RPMI7951 (cell line): Measurements from ENCODE around the gene STAC3. TPM values are rescaled to one million over a fixed set of nuclear protein-coding genes. Genes with fewer than 3 reads are reported as not detected.

ENCODE experiments used
- DNase-seq: peaks from one replicate; pipeline ENCODE4 v3.0.0-alpha.2; 2012; ENCODE audit warnings: low read depth
- total RNA-seq: library from RNA; depleted of rRNA; stranded (reverse); fragments of >200 nt; shearing (Covaris generic); gene quantifications from 2 replicates; pipeline ENCODE4 v1.2.3, GENCODE V29; 2014

Gene STAC3
- total RNA-seq, 1 experiment from 2014 or later = 0.84 TPM

- DNase-seq = no peak
Observed at GRCh38 chr12:57223191-57224165, 27.5 kb downstream of the STAC3 start.

DNA sequence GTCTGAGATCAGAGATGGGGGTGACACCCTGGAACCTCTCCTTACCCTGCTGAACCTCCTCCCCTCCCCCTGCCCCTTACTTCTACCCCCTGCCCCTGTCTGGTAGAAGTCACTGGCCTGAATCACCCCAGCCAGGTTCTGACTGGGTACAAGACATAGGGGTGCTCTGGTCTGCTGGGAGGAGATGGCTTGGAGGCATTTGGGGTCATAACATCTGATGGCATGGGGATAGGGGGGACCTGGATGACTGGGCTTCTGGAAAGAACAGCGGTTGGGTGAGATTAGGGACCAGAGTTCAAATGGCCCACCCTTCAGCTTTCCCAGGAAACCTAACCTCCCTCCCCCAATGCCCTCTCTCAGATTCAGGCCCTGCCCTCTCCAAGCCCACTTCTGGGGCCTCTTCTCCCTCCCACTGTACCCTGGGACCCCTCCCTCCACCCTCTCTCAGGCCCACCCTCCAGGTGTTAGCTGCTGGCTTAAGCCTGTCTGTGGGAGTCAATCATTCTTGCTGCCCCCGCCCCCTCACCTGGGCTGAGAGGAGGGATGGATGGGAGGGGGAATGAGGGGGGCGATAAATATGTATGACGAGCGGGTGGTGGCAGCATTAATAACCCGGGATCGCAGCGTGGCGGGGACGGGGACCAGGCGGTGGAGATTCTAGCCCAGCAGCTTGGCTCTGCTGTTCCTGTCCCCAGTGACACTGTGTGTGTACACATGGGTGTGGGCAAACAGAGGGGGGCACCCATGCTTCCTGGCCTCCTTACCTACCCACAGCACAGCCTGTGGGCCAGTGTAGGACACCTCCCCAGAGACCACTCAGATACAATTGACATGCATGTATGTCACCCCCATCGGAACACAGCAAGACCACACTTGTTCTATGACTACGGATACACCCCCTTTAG is 28.4 kb downstream of the STAC3 start:
- DNase-seq = no peak

GRCh38 chr12:57221169-57221917 is 29.6 kb downstream of the STAC3 start:
- DNase-seq = no peak

GRCh38 chr12:57220770-57221168 is 30.2 kb downstream of the STAC3 start:
- no peak for DNase-seq

- DNase-seq = no peak
Observed at GRCh38 chr12:57219993-57220754, 30.8 kb downstream of the STAC3 start.

DNA sequence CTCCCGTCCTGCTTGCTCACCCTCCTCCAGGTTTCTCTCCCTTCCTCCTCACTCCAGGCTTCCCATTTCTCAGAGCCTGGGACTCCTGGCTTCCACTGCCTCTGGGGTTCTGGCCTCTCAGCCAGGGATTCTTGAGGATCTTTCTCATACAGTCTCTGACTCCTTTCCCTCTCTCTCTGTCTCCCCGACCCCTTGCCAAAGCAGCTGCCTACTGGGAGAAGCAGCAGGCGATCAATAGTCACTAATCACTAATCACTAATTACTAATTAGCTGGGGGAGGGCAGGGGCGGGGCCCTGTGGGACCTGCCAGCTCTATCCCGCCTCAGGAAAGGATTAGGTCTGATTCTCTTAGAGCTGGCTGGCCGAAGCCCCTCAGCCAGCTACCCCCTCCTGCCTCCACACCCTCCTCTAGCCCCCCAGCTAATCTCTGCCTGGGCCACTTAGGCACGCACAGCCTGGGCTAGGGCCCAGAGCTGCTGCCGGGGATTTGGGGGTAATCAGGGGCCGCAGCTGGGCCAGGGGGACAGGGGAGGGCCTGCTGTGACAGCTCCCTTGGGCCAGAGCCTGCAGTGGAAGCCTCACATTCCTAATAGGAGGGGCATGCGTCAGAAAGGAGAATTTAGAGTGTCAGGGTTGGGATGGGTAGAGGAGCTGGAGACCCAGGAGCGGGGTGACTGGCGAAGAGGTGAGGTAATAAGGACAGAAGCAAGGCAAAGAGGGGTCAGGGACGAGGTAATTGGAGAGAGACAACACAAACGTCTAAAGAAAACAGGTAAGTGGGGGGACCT is 31.6 kb downstream of the STAC3 start:
- DNase-seq = no peak

DNA sequence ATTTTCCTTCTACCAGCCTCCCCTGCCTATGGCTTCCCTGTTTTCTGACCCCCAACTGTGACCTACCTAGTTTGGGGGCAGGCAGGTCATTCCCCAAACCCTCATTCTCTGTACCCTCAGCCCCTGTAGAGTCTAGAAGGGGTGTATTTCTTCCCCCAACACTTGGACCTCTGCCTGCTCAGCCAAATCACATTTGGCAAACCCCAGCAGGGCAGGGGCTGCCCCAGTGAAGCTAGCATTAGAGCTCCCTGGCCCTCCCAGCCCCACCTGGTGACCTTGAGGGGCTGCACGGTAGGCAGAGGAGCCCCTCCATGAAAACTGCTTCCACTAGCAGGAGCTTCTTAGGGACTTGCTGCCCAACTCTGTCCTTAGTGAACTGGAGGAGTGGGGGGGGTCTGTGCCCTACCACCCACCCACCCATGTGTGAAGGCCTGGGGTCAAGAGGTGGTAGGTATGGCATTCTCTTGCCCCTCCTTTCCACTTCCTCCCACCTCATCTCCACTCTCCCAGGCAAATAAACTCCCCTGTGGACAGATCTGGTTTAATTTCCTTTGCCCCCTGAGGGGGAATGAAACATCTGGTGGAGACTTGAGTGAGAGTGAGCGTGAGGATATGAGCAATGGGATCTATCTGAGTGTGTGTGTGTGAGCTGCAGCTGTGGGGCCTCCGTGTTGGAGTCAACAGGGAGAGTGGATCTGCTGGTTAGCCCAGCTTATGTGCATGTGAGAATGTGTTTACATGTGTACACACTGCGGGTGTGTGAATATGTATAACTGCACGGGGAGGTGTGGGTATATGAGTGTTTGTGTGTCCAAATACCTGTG is 32.7 kb downstream of the STAC3 start:
- peak; percentile 75 for DNase-seq

DNA sequence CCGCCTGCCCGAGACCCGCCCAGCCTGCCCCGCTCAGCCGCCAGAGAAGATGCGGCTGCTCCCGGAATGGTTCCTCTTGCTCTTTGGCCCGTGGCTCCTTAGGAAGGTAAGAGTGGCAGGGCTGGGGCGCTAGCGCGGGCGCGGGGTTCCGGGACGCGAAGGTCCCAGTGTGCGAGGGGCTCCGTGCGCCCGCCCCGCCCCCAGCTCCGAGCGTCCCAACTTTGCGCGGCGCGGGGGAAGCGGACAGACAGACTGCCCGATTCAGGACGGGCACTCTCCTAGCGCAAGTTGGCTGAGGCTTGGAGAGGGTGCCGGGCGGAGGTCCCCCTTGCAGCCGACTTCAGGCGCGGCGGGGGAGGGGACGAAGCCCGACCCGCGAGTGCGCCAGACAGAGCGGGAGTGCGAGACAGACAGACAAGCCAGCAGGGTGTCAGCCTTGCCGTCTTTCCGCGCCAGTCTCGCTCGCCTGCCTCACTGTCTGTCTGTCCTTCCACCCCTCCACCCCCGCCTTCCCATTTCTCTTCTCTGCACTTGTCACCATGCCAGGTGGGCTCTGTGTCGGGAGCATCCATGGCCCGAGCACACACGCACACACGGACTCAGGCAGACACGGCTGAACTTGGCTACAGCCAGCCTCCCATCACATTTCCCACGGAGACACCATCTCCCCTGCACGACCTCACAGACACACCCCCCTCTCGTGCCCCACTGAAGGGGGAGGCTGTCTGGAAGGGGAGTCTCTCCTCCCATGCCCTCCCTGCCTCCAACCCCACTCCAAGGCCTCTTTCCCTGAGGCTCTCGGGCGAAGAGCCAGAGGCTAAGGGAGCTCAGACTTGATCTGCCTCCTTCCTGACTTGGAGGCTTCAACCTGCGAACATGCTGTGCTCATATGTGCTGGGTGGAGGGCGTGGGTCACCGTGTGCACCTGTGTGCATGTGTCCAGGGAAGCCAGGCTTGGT is 33.8 kb downstream of the STAC3 start:
- DNase-seq = peak; percentile 35

DNA sequence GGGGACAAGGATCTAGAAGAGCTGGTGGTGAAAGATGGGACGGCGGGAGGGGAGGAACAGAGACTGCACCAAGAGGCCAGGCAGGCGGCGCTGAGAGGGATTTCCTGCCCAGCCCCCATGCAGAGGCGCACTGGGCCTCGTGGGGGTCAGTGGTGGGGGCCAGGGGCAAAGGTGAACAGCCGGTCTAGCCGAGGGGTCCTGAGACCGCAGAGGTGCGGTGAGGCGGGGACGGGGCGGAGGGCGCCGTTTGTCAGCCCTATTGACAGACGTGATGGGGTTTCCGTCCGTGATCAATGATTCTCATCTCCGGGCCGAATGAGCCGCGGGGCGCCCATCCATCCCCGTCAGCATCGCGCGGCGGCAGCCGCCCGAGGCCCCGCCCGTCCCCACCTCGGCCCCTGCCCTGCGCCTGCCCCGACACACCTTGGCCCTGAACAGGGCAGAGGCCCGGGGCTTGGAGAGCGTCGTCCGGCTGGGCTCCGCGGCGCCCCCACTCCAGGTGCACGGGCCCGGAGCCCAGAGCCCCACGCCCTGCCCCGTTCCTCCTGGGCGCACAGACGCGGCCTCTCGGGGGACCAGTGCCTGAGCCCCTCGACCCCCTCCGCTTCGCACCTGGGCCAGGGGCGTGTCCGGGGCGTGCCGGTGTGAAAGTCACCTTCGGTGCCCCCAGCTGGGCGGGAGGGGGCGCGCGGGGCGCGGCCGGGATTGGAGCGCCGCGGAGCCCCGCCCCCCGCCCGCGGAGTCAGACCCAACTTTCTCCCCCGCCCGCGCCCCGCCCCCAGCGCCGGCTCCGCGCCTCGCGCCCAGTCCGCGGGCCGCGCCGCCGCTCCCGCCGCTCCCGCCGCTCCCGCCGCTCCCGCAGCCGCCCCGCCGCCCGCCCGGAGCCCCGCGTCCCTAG is 34.7 kb downstream of the STAC3 start, which contains the start of gene NXPH4:
TSS of gene NXPH4 (plus strand) at position 781 of the 898 bp plus-strand sequence. CDS start 176 bp downstream, outside the sequence.
- DNase-seq = no peak

DNA sequence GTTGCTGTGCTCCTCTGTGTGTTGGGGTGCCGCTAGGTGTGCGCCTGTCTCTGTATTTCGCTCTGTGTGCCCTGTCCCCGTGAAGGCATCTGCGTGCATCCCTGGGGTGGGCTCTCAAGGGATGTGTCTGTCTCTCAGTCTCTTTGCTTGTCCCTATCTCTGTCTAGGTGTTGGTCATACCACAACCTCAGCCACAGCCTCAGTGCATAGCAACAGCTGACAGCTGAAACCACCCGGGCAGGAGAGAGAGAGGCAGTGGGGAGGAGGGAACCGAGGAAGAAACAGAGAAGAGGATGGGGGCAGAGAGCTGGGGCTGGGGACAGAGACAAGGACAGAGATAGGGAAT is 35.3 kb downstream of the STAC3 start:
- DNase-seq = no peak

DNA sequence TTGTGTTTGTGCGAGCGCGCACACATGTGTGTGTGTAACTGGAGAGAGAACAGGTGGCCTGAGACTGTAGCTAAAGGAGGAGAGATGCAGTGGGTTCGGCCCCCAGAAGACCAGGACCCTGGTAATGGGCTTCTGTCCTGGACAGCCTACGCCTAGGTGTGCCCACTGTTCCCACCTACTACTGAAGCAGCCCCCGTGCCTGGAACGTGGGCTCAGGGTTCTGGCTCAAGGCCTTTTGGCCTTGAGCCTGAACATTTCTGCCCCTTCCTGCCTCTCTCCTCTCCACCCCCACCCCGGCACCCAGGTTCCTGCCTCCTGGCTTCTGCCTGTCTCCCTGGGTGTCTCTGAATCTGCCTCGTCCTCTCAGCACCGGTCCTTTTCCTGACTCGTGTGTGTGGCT is 35.9 kb downstream of the STAC3 start:
- no peak for DNase-seq

- peak; percentile 48 for DNase-seq
Observed at GRCh38 chr12:57214398-57214781, 36.6 kb downstream of the STAC3 start.

GRCh38 chr12:57213763-57214397 is 37.1 kb downstream of the STAC3 start:
- no peak for DNase-seq

GRCh38 chr12:57213058-57213715 is 37.8 kb downstream of the STAC3 start:
- peak; percentile 75 for DNase-seq

GRCh38 chr12:57212701-57213057 is 38.3 kb downstream of the STAC3 start:
- no peak for DNase-seq
